ENCODE data around the gene SSR3. TPM values are rescaled to one million over a fixed set of nuclear protein-coding genes. Genes with fewer than 3 reads are reported as not detected.
"Not testable (repeated sequence)": the region's sequence is repeated elsewhere in the genome, so short reads cannot be mapped to it uniquely, and the experiment has no call there.

Gene SSR3
- total RNA-seq, 1 experiment from 2014 or later: 531 TPM

DNA sequence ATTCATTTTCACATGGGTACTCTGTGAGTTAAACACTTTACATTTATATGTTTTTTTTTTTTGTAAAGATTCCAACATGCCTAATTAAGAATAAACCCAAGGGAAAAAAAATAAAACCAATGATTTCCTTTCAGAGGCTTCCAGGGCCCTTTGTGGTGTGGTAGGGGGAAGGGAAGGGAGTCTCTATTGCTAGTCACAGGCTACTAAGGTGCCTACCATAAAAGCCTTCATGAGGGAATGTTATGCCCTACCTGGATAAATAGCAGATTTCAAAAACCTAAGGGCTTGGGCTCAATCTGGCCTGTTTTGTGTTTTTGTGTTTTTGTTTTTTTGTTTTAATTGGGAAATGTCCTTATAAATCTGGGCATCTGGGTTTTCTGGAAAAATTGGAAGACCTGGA is 38.9 kb upstream of the SSR3 start:
- Histone ChIP-seq H3K27ac (ENCODE audit: low read depth, low read length, poor library complexity, severe bottlenecking) (peak overlapping the region; percentile 72), H3K36me3 (ENCODE audit: insufficient read depth, low read length, poor library complexity, severe bottlenecking) (no peaks in the 10 kb centered on the region), H3K9me3 (ENCODE audit: low read depth, low read length, poor library complexity, severe bottlenecking) (no peaks in the 10 kb centered on the region), H3K27me3 (replicated peaks; ENCODE audit: insufficient read depth, low read depth, low read length, poor library complexity) (no peaks in the 10 kb centered on the region), H3K4me3 (ENCODE audit: low read depth, low read length, poor library complexity, severe bottlenecking) (peak overlapping the region; percentile 13), H3K4me1 (ENCODE audit: insufficient read depth, low read length, poor library complexity, severe bottlenecking) (peaks cover 32% of the 10 kb centered on the region)
- no TSS peak for BruUV-seq (replicated peaks)
- intact Hi-C loops (cut with micrococcal nuclease; ENCODE audit: unreplicated experiment): no loop called here
- DNase-seq (ENCODE audit: low spot score): peak; percentile 30
- TF ChIP-seq, protein P1, sequence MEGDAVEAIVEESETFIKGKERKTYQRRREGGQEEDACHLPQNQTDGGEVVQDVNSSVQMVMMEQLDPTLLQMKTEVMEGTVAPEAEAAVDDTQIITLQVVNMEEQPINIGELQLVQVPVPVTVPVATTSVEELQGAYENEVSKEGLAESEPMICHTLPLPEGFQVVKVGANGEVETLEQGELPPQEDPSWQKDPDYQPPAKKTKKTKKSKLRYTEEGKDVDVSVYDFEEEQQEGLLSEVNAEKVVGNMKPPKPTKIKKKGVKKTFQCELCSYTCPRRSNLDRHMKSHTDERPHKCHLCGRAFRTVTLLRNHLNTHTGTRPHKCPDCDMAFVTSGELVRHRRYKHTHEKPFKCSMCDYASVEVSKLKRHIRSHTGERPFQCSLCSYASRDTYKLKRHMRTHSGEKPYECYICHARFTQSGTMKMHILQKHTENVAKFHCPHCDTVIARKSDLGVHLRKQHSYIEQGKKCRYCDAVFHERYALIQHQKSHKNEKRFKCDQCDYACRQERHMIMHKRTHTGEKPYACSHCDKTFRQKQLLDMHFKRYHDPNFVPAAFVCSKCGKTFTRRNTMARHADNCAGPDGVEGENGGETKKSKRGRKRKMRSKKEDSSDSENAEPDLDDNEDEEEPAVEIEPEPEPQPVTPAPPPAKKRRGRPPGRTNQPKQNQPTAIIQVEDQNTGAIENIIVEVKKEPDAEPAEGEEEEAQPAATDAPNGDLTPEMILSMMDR (conservative IDR thresholded peaks at IDR 0.05; ENCODE audit: low read depth, low read length): no peak
- TF ChIP-seq EZH2 (IDR thresholded peaks at IDR 0.05; ENCODE audit: borderline replicate concordance, low read depth, low read length, poor library complexity, severe bottlenecking): no peak
- CTCF ChIA-PET: no interaction called here
- POLR2A ChIA-PET (ENCODE audit: low non-redundant PET): no interaction called here

DNA sequence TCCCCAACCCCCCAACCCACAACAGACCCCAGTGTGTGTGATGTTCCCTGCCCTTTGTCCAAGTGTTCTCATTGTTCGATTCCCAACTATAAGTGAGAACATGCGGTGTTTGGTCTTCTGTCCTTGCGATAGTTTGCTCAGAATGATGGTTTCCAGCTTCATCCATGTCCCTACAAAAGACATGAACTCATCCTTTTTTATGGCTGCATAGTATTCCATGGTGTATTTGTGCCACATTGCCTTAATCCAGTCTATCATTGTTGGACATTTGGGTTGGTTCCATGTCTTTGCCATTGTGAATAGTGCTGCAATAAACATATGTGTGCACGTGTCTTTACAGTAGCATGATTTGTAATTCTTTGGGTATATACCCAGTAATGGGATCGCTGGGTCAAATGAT is 34.9 kb upstream of the SSR3 start:
- H3K36me3 ChIP-seq (ENCODE audit: insufficient read depth, low read length, poor library complexity, severe bottlenecking); H3K27ac ChIP-seq (ENCODE audit: low read depth, low read length, poor library complexity, severe bottlenecking); H3K4me3 ChIP-seq (ENCODE audit: low read depth, low read length, poor library complexity, severe bottlenecking); H3K27me3 ChIP-seq (replicated peaks; ENCODE audit: insufficient read depth, low read depth, low read length, poor library complexity); CTCF ChIA-PET; BruUV-seq (replicated peaks); H3K9me3 ChIP-seq (ENCODE audit: low read depth, low read length, poor library complexity, severe bottlenecking); intact Hi-C loops (cut with micrococcal nuclease; ENCODE audit: unreplicated experiment); POLR2A ChIA-PET (ENCODE audit: low non-redundant PET); DNase-seq (ENCODE audit: low spot score): not testable (repeated sequence)
- H3K4me1 ChIP-seq (ENCODE audit: insufficient read depth, low read length, poor library complexity, severe bottlenecking): peaks cover 18% of the 10 kb centered on the region

DNA sequence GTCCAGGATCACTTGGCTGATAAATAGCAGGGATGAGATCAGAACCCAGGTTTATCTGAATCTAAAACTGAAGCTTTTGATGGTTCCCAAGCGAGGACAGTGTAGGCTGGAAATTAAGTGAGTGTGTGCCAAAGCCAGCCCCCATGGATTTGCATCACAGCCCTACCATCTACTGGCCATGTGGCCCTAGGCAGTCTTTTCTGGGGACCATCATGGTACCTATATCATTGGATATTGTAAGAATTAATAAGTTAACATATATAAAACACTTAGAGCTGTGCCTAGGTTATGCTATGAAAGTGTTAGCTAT is 32.8 kb upstream of the SSR3 start:
- ChIA-PET CTCF (no interaction called here), POLR2A (ENCODE audit: low non-redundant PET) (no interaction called here)
- intact Hi-C loops (cut with micrococcal nuclease; ENCODE audit: unreplicated experiment): no loop called here
- BruUV-seq (replicated peaks): no TSS peak
- DNase-seq (ENCODE audit: low spot score): no peak
- Histone ChIP-seq H3K4me3 (ENCODE audit: low read depth, low read length, poor library complexity, severe bottlenecking) (no peak overlapping the region), H3K27me3 (replicated peaks; ENCODE audit: insufficient read depth, low read depth, low read length, poor library complexity) (no peaks in the 10 kb centered on the region), H3K9me3 (ENCODE audit: low read depth, low read length, poor library complexity, severe bottlenecking) (no peaks in the 10 kb centered on the region), H3K4me1 (ENCODE audit: insufficient read depth, low read length, poor library complexity, severe bottlenecking) (no peaks in the 10 kb centered on the region), H3K36me3 (ENCODE audit: insufficient read depth, low read length, poor library complexity, severe bottlenecking) (no peaks in the 10 kb centered on the region), H3K27ac (ENCODE audit: low read depth, low read length, poor library complexity, severe bottlenecking) (no peak overlapping the region)
- TF ChIP-seq, protein P1 (conservative IDR thresholded peaks at IDR 0.05; ENCODE audit: low read depth, low read length): no peak
- no peak for TF ChIP-seq EZH2 (IDR thresholded peaks at IDR 0.05; ENCODE audit: borderline replicate concordance, low read depth, low read length, poor library complexity, severe bottlenecking)

DNA sequence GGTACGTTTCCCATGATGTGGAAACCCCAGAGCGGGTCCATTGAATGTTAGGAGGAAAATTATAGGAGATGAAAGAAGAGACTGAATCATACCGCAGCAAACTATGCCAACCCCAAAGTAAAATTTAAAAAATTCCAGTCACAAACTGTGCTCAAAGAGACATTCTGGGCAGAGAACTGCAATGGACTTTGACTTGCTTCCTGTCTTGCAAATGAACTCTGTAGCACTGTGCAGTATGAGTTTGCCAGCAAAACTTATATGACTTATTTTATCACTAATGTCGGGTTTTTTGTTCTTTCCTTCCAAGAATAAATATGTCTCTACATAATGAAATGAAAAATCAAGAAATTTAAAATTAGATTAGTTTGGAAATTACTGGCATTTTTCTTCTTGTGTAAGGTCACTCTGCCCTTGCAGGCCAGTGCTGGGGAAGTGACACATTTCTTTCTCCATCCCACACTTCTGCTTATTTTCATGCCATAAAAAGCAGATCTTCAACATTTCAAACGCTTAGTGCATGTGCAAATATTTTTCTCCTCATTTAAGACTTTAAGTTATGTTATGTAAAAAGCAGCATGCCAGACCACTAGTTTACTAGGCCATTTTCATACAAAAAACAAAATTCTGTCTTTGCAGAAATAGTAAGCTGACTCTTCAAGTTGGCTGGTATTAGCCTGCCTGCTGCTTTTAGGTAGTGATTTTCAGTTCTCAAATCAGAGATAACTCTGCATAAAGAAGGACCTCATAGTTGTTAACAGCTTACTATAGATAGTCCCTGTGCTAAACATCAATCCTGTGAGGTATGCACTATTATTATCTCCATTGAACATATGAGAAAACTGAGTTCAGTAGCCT is 32.2 kb upstream of the SSR3 start:
- POLR2A ChIA-PET (ENCODE audit: low non-redundant PET): no interaction called here
- no peak overlapping the region for H3K27ac ChIP-seq (ENCODE audit: low read depth, low read length, poor library complexity, severe bottlenecking)
- no peaks in the 10 kb centered on the region for H3K36me3 ChIP-seq (ENCODE audit: insufficient read depth, low read length, poor library complexity, severe bottlenecking)
- H3K4me1 ChIP-seq (ENCODE audit: insufficient read depth, low read length, poor library complexity, severe bottlenecking): no peaks in the 10 kb centered on the region
- no TSS peak for BruUV-seq (replicated peaks)
- H3K27me3 ChIP-seq (replicated peaks; ENCODE audit: insufficient read depth, low read depth, low read length, poor library complexity): no peaks in the 10 kb centered on the region
- DNase-seq (ENCODE audit: low spot score): no peak
- no peaks in the 10 kb centered on the region for H3K9me3 ChIP-seq (ENCODE audit: low read depth, low read length, poor library complexity, severe bottlenecking)
- intact Hi-C loops (cut with micrococcal nuclease; ENCODE audit: unreplicated experiment): no loop called here
- TF ChIP-seq, protein P1 (conservative IDR thresholded peaks at IDR 0.05; ENCODE audit: low read depth, low read length): no peak
- no peak for TF ChIP-seq EZH2 (IDR thresholded peaks at IDR 0.05; ENCODE audit: borderline replicate concordance, low read depth, low read length, poor library complexity, severe bottlenecking)
- H3K4me3 ChIP-seq (ENCODE audit: low read depth, low read length, poor library complexity, severe bottlenecking): no peak overlapping the region
- CTCF ChIA-PET: no interaction called here

Data from A673 (cell line).